ENCODE data around the gene GID8. TPM values are rescaled to one million over a fixed set of nuclear protein-coding genes. Genes with fewer than 3 reads are reported as not detected.

The GID8 gene
- total and polyA plus RNA-seq, 2 of the 13 experiments (the other 11 are each of a cell fraction or from before 2014, with no cell fraction given): 39.6 to 59.8 TPM

- TF ChIP-seq NCOA1 (CRISPR knock-in tag; IDR thresholded peaks at IDR 0.05) (no peak), ZBTB44 (CRISPR knock-in tag; IDR thresholded peaks at IDR 0.05) (no peak), RERE (CRISPR knock-in tag; IDR thresholded peaks at IDR 0.05; ENCODE audit: low read depth) (no peak), IRF9 (CRISPR knock-in tag; IDR thresholded peaks at IDR 0.05; ENCODE audit: borderline replicate concordance) (no peak), SOX5 (CRISPR knock-in tag; IDR thresholded peaks at IDR 0.05; ENCODE audit: borderline replicate concordance) (no peak)
These were observed 4.5 kb downstream of the GID8 start (continued) for GRCh38 chr20:62942456-62942855.
